ENCODE measurements around the gene GRK3. TPM values are rescaled to one million over a fixed set of nuclear protein-coding genes. Genes with fewer than 3 reads are reported as not detected.

The GRK3 gene
- total and polyA plus RNA-seq, 10 of the 15 experiments (the other 5 are each of a cell fraction or from before 2014, with no cell fraction given), result 3.1 to 35.1 (median 14.7) TPM

DNA sequence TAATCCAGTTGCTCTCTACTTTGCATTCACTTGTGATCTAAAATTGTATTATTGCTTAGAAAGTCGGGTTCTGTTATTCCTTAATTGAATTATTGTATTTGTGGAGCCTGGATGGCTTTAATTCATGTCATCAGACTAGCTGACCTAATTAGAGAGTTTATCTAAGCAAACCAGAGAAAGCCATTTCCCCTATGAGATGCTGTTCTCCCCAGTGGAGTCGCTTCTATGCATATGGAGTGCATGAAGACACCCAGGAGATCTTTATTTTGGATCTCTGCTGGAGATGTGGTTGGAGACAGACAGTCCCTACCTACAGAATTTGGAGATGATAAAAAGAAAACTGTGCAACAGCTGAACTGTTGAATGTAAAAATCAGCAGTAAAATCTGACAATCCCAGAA, 132.3 kb downstream of the GRK3 start:
- ChIA-PET CTCF (interaction anchor here (1.1 to 2.5 kb wide), 3 partner anchors 129 to 153 kb away, joined by 4 to 13 read pairs (median 9); no protein-coding TSS in a partner anchor), SMC1A (ENCODE audit: uncharacterized antibody, unreplicated experiment) (interaction anchor here (1.5 to 2.4 kb wide), 4 partner anchors 8 to 152 kb away, joined by 3 to 5 read pairs (median 4); no protein-coding TSS in a partner anchor), RAD21 (ENCODE audit: unreplicated experiment) (no interaction called here), POLR2A (no interaction called here)
- no TSS peak for BruUV-seq (replicated peaks)
- no peak for FAIRE-seq
- no peak for ATAC-seq
- Histone ChIP-seq H3K9ac (ENCODE audit: control insufficient read depth, insufficient read depth, low read length) (no peak overlapping the region), H3K4me2 (ENCODE audit: control insufficient read depth, insufficient read depth) (no peak overlapping the region), H2AFZ (ENCODE audit: control insufficient read depth, low read depth, low read length) (no peak overlapping the region), H3K36me3 (ENCODE audit: control insufficient read depth in 2 of 2, insufficient read depth in 2 of 2, low read length in 1 of 2) (peaks cover 0 to 16% of the 10 kb centered on the region in 2 experiments; a peak in 3 of 4 replicates), H3K79me2 (ENCODE audit: control insufficient read depth, insufficient read depth, low read length) (no peaks in the 10 kb centered on the region), H4K20me1 (ENCODE audit: control insufficient read depth, insufficient read depth) (no peaks in the 10 kb centered on the region), H3K4me1 (ENCODE audit: control insufficient read depth, insufficient read depth, low read length) (no peaks in the 10 kb centered on the region), H3K4me3 (no peak overlapping the region), H3K27ac (ENCODE audit: control insufficient read depth, insufficient read depth) (no peak overlapping the region), H3K27me3 (replicated peaks in 1 of 2; ENCODE audit: control insufficient read depth in 2 of 2, insufficient read depth in 2 of 2, low read length in 1 of 2) (no peaks in the 10 kb centered on the region), H3K9me3 (replicated peaks; ENCODE audit: control insufficient read depth, insufficient read depth, low read length) (no peaks in the 10 kb centered on the region)
- no peak for DNase-seq (ENCODE audit: low read depth, low spot score)
- intact Hi-C loops (cut with micrococcal nuclease; ENCODE audit: unreplicated experiment), result no loop called here
- TF ChIP-seq JUNB (IDR thresholded peaks at IDR 0.05) (no peak), SMAD5 (IDR thresholded peaks at IDR 0.05; ENCODE audit: low read depth) (no peak), ZNF384 (IDR thresholded peaks at IDR 0.05; ENCODE audit: borderline replicate concordance, low read depth, low read length) (no peak), ATF7 (IDR thresholded peaks at IDR 0.05; ENCODE audit: low read depth) (no peak), FOXM1 (IDR thresholded peaks at IDR 0.05; ENCODE audit: low read depth, low read length) (no peak), MEF2B (IDR thresholded peaks at IDR 0.05; ENCODE audit: partially characterized antibody, poor library complexity, severe bottlenecking) (no peak)
- TF ChIP-seq, protein P1, sequence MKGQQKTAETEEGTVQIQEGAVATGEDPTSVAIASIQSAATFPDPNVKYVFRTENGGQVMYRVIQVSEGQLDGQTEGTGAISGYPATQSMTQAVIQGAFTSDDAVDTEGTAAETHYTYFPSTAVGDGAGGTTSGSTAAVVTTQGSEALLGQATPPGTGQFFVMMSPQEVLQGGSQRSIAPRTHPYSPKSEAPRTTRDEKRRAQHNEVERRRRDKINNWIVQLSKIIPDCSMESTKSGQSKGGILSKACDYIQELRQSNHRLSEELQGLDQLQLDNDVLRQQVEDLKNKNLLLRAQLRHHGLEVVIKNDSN (IDR thresholded peaks at IDR 0.05; ENCODE audit: borderline replicate concordance, extremely low read length, insufficient read depth, low read depth, low read length), result no peak
- TF ChIP-seq, protein P2, sequence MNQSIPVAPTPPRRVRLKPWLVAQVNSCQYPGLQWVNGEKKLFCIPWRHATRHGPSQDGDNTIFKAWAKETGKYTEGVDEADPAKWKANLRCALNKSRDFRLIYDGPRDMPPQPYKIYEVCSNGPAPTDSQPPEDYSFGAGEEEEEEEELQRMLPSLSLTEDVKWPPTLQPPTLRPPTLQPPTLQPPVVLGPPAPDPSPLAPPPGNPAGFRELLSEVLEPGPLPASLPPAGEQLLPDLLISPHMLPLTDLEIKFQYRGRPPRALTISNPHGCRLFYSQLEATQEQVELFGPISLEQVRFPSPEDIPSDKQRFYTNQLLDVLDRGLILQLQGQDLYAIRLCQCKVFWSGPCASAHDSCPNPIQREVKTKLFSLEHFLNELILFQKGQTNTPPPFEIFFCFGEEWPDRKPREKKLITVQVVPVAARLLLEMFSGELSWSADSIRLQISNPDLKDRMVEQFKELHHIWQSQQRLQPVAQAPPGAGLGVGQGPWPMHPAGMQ (IDR thresholded peaks at IDR 0.05; ENCODE audit: borderline replicate concordance), result no peak
- WGBS (ENCODE audit: insufficient coverage, insufficient replicate concordance, low lambda C conversion rate, missing lambda C conversion rate), result 72% methylated on average over 2 of the region's 2 CpGs
- in situ Hi-C loops (cut with MboI), result no loop called here

Data from GM12878 (cell line).